HG03575 (cell line): ENCODE data around the gene CNFN.

ENCODE experiments used
- ATAC-seq: cut with Tn5 transposase; IDR thresholded peaks from one replicate; pipeline ENCODE4 v1.9.1; 2021; ENCODE audit not compliant: unreplicated experiment, insufficient number of reproducible peaks, low FRiP score; ENCODE audit errors: extremely low read depth

The CNFN gene

DNA sequence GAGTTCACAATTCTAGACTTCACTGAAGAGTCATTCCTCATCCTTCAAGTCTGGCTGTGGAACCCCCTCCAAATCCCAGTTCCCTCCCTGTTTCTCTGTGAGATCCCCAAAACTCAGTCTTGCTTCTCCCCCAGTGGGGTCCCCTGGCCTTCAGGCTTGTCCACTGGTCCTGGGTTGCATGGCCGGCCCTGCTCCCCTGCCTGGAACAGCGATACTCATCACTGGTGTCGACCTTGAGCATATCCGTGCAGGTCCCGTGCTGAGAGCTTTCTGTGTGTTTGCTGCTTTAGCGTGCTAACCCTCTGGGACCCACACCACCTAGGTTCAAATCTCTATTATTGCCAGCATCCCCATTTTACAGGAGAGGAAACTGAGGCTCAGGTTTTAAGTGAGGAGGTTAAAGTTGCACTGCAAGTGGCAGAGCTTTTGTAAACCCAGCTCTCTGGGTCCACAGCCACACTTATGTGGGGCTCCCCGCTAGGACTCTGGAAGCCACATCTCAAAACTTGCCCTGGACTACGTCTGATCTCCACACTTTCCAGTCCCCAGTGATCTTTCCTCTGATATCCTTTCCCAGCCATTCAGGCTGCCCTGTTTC, 21.6 kb upstream of the CNFN start:
- ATAC-seq, result no peak

DNA sequence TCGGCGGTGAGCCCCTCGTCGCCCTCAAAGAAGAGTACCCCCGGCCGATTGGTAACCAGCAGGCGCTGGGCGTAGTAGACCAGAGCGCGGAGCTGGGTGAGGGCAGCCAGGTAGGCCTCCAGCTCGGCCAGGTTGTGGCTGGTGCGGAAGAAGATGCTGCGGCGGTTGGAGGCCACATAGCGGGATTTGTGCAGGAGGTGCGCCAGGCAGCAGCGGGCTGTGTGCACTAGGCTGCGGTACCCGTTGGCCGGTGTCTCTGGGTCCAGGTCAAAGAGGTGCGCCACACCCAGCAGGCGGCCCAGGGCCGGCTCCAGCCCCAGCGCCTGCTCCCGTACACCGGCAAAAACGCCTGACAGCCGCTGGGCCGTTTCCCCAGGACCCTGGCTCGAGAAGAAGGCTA, 20.3 kb upstream of the CNFN start:
- no peak for ATAC-seq

DNA sequence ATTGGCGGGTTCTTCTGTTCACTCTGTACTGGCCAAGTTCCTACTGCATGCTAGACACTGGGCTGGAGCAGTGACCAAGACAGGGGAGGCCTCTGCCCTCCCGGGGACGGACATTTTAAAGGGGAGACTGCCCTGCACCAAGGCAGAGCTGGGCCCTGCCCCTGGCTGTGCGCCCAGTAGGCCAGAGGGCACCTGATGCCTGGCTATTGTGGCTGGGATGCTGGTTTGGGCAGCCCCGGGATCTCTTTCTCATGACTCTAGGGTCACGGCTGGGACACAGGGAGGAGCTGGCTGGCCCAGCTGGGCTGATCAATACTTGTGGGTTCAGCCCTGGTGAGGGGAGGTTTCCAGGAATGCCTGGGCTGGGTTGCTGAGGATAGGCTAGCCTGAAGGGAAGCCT, 19.4 kb upstream of the CNFN start:
- no peak for ATAC-seq

DNA sequence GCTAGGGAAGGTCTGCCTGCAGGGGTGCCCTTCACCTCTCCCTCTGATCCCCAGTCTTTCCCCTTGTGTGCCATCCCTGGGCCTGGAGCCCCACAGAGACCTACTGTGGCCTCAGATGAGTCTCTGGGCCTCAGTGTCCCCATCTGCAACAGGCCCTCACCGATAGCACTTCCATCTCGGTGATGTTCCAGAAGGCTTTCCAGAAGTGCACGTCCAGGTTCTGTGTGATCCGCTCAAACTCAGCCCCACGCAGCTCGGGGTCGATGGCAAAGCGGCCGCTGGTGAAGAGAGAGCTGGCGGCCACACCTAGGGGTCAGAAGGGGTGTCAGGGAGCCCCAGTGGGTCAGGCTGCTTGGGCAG, 17.7 kb upstream of the CNFN start:
- ATAC-seq, result no peak

DNA sequence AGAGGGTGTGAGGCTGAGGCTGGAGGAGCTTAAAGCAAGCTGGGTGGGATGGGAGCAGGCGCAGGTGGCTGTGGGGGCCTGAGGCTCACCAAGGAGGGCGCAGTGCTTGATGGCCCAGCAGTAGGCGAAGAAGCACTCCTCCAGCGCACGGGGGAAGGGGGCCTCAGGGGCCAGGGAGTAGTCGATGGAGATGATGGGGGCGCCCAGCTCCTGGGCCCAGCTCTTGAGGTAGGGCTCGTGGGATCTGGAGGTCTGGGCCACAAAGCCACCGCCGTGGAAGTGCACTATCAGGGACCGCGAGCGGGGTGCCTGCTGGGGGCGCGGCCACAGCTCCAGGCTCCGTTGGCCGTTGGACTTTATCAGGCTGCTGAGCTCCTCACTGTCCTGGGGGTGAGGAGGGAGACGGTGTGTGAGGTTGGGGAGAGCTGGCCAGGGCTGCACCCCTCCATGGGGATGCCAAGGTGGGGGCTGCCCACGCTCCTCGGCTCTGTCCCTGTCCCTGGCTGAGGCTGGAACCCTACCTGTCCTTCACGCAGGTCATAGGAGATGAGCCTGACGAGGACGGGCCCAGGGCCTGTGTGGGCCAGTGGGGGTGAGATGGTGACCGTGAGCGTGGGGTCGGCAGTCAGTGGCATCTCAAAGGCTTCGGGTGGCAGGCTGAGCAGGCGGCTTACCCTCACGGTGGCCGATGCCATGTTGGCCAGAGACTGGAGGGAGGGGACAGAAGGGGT, 17.2 kb upstream of the CNFN start:
- no peak for ATAC-seq

DNA sequence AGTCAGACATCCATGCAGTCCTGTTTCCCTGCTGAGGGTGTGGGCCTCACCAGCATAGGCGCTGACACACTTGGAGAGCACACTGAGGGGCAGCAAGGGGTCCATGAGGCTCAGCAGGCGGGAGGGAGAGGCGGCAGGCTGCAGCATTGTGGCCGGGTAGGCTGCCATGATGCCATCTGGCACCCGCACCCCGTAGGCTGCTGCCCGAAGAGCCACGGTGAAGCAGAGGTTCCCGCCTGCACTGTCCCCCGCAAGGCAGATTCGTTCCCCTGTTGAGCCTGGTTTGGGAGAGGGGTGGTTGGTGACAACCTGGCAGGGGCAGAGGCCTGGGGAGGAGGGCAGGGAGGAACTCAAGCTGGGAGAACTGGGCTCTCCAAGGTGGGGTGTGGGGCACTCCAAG, 16.0 kb upstream of the CNFN start:
- no peak for ATAC-seq

DNA sequence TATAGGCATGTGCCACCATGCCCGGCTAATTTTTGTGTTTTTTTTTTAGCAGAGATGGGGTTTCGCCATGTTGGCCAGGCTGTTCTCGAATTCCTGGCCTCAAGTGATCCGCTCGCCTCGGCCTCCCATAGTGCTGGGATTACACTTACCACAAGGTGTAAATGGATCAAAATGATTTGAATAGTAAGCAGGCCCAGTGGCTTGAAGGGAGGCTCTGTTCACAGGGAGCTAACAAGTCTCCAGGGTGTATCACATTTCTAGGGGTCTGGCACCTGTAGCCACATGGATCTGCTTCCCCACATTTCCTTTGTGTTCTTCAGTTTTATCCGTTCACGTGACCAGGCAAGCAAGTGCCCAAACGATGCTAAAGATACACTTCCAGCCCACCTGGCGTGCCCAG, 13.5 kb upstream of the CNFN start:
- ATAC-seq, result no peak

DNA sequence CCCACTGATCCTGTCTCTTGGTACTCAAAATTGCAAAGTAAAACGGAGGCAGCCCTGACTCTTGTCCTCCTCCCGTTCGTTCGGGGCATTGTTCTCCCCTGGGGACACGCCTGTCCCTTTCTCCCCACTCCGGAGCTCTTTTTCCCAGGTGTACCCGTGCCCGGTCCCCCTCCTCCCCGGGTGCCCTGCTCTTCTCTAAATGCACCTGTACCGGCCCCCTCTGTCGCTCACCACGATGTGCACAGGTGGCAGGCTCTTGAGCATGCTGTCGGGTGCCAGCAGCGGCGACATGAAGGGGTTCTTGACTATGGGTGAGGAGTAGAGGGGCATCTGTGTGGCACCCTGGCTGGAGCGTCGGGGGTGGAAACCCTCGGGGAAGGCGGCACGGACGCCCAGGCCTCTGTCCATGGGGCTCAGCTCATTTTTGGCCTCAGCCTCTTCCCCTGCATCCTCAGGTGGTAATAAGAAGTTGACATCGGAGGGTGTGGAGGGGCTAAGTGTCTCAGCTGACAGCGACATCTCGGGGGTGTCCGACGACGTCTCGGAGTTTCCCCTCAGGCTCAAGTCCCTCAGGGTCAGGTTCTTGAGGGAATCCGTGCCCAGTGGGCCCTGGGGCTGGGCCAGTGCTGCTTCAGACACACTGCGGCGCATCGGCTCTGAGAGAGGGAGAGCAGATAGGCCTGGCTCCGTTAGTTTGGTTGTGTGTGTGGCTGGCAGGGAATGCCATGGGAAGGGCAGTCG, 12.4 kb upstream of the CNFN start:
- ATAC-seq, result no peak

DNA sequence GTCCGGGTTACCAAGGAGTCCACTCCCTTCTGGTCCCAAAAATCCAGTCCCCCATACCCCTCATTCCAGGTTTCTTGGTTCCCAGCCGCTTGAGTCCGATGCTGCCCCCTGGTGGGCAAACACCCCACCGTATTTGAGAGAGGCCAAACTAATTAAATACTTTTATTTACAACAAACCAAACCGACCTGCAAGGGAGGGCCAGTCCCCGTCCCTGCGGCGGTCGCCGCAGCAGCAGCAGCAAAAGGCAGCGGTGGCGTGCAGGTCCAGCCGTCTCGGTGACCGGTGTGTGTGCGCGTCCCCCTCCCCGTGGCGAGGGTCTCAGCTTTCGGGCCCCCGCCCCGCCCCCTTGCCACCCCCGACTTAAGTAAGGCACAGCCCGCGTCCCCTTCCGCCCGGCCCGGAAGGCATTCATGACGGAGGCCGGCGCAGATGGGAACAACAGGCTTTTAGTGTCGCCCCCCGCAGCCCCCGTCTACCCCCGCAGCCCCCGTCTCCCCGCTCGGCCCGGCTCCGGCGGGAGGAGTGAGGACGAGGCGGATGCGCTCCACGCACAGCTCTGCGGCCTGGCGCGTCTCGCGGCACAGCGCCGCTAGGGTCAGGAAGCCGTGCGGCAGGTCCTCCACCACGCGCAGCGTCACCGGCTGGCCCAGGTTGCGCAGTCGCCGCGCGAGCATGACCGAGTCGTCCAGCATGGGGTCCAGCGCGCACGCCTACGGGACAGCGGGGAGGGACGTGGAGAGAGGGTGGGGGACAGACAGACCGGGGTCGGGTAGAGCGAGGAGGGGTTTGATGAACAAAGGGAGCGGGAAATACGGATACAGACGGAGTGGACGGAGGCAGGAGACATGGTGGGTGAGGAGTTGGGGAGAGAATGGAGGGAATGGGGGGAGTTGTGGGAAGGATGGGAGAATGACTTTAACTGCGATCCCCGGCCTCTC, 11.5 kb upstream of the CNFN start:
- no peak for ATAC-seq

DNA sequence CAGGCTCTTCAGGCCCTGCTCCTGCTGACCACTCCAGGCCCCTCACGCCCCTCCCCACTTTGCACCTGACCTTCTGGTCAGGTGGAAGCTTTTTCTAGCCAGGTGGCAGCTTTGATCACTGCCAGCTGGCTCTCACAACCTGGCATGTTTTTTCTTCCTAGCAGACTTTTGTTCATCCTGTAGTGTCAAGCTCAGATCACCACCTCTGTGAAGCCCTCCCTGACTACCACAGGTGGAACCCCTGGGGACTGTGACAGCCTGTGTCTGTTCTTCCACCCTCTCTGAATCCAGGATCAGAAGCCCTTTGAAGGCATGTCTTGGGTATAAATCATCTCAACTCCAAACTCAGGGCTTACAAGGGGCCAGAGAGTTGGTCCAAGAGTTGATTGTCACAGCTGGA, 10.3 kb upstream of the CNFN start:
- no peak for ATAC-seq

DNA sequence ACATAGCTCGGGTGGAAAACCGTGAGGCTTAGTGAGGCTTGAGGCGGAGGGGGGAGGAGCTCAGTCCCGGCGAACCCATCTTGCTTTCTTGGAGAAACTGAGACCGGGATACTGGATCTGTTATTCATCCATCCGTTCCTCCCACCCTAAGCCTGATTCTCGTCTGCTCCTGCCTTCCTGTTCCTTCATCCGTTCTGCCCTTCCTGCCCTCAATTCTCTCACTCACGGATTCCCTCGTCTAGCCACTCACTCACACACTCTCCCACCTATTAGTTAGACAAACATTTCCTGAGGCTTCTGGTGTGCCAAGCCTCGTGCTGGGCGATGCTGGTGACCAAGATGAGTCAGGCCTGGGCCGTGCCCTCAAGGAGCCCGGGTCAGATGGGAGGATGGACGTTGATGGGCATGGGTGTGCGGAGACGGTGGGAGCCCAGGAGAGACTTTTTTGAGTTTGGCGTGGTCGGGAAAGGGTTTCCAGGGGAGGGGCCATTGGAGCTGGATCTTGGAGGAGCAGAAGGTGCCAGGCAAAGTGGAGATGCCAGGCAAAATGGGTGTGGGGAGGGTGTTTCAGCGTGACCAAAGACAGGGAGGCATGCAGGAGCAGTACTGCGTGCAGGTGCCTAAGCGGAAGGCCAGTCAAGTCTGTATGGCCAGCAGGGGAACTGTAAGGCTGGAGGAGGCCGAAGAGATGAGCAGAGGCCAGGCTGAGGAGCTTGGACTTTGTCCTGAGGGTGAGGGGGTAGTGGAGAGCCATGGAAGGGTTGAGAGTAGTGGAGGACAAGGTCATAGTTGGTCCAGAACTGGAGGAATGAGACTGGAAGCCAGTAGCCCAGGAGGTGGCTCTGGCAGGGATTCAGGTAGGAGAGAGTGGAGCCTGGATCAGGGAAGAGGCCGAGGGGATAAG, 7.4 kb upstream of the CNFN start:
- ATAC-seq, result no peak

DNA sequence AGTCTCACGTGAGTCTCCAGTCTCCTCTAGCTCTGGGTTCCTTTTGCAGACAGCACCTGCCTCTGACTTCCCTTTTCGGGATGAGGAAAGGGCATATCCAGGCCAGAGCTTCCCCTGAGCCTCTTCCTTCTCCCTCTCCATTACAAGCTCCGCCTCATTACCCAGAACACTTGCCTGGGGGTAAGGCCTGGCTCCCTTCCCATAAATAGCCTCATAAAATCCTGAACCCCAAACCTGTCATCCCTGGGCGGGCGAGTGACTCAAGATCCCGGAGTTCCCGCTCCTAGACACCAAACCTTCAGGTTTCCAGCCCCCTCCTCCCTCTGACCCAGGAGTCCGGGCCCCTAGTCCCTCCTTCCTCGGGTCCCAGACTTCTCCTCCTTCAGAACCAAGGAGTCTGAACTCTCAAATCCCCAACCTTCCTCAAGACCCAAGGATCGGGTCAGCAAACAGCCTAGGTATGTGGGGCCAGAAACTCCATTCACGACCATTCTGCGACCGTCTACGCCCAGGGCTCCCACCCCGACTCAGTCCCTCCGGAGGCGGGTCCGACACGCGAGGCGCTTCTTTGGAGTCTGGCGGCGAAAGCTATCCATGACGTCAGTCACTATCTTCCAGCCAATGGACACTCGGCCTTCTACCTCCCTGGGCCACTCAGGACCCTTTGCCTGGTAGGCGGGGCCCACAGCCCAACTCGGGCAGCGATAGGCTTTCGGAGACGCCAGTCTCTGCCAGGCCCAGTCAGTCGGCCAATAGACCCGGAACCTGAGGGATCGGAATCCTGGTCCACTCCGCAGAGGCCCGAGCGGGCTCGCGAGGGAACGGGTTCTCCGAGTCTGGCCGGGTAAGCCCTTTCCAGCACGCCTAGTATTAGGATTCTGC, 6.5 kb upstream of the CNFN start:
- ATAC-seq, result peak; percentile 59

DNA sequence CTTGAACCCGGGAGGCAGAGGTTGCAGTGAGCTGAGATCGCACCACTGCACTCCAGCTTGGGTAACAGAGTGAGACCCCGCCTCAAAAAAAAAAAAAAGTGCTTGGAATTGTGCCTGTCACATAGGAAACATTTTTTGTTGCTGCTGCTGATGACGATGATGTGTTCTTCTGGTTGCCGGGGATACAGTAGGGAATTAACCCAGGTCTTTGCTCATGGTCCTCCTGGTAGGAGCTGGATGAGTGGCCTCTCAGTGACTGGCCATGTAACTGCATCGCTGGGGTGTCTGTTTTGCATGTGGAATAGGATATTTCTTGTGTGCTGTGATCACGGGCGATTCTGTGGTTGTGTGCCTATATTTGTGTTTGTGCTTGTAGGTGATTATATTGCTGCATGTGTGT, 4.7 kb upstream of the CNFN start:
- no peak for ATAC-seq

DNA sequence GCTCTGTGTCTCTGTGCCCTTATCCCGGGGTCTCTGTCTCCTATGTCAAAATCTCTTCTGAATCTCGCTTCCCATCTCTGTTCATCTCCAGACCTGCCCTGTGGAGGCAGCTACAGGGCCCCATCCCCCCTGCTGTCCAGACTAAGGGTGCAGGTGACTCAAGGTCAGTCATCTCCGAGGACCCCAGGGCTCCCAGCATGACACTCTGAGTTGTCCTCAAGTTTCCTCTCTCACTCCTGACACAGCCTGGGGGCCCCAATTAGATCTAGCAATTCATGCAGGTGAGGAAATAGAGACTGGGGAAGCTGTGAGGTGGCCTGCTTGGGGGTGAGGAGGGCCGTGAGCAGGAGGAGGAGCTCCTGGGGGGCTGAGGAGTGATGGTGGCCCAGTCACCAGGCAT, 2.1 kb upstream of the CNFN start:
- no peak for ATAC-seq

DNA sequence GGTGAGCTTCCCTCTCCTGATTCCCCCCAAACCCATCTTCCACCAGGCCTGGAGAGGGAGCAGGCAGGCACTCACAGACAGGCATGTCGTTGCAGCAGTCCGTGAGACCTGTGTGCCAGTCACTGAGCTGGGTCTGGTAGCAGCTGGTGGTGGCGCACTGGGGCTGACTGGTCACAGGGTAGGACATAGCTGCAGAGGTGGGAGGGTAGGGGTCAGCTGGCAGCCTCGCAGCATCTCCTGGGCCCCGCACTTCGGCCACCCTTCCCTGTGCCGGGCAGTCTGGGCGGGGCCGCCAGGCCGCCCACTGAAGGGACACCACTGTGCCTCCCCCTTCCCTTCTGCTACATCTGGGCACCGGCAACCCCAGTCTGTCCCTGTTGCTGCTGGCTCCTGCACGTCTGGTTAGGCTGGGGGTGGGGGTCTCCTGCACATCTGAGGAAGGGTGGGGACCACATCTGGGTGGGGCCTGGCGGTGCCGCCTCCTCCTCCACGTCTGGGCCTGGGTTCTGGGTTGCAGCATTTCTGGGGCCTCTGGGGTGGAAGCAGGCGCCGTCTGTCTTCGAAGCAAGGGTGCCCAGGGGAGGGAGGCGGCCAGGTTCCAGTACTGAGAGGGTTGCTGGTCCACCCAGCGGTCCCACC, 1.1 kb downstream of the CNFN start:
- ATAC-seq, result no peak

DNA sequence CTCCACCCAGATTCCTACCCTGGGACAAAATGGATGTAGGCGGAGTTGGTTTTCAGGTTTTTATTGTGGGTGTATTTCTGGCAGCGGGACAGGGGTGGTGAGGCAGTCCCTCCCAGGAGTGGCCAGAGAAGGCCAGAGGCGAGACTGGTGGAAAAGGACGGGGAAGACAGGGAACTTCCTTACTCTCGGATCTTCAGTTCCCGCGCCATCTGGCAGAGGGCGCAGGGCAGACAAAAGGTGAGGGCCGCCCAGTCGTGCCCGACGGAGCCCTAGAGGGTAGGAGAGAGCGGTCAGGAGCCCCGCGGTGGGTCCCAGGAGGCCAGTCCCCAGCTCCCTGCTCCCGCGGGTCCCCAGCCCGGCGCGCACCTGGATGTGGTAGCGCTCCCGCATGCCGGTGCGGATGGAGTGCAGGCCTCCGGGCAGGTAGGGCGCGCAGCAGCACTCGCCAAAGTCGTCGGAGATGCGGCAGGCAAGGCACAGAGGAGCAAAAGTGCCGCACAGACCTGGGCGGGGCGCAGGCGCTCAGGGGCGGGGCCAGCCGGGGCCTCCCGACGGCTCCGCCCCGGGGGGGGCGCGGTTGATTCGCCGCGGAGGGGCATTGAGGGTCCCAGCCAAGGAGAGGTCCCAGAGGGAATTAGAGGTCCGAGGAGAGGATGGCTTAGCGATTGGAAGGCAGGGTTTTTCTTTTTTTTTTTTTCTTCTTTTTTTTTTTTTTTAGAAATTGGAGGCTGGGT, 3.0 kb downstream of the CNFN start:
- ATAC-seq, result no peak

DNA sequence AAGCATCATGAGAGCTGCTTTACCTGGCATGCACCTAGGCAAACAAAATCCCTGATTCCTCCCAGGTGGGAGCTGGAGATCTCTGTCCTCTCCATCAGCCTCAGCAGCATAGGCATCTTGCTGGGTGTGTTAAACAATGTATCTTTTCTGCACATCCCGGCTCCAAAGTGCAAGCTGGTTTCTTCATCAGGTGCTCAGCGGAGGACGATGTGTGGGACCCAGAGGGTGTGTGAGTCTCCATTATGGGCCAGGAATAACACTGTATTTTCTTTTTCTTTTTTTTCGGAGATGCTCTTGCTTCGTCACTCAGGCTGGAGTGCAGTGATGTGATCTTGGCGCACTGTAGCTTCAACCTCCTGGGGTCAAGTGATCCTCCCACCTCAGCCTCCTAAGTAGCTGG, 9.9 kb downstream of the CNFN start:
- ATAC-seq, result no peak
